T-cell (primary cell): ENCODE measurements around the gene CEP192. TPM values are rescaled to one million over a fixed set of nuclear protein-coding genes. Genes with fewer than 3 reads are reported as not detected.

Experiments used
- ATAC-seq, 4 experiments: fragments of 200-7000 bp in 3 of 4; fragments of 150-1000 bp in 1 of 4; cut with Tn5 transposase; replicated peaks in 1 of 4; 1 replicate in 3 of 4; 2 replicates in 1 of 4; pipeline ENCODE4 v1.10.0; 2021; ENCODE audit warnings: moderate library complexity in 3 of 4, mild to moderate bottlenecking in 2 of 4, moderate number of reproducible peaks in 1 of 4
- CTCF ChIA-PET, 2 donors: fragments of 300-600 bp; sonication (Branson Sonifier 250); formaldehyde crosslinking; loops; one replicate each; lab custom pipeline; 2022; ENCODE audit warnings: antibody characterized with exemption in 2 of 2; lab: Charles Lee
- POLR2A ChIA-PET, 2 donors: fragments of 300-600 bp; sonication (Branson Sonifier 250); formaldehyde crosslinking; loops; one replicate each; lab custom pipeline; 2022; ENCODE audit warnings: antibody characterized with exemption in 2 of 2; lab: Charles Lee
- DNase-seq, 35 experiments: peaks; one replicate each; pipeline versions ENCODE4 v3.0.0 to v3.0.0-alpha.2; 2013 to 2023
- H3K27ac ChIP-seq: one replicate; pipeline ENCODE4 v1.5.1; 2013; ENCODE audit warnings: low read length
- H3K27me3 ChIP-seq, 2 experiments: replicated peaks in 1 of 2; 1 replicate in 1 of 2; 2 replicates in 1 of 2; pipeline versions ENCODE4 v1.6.1 to v1.7.0; 2013; ENCODE audit warnings: low read length in 1 of 2, mixed read lengths in 1 of 2; ENCODE audit not compliant: control insufficient read depth in 2 of 2, insufficient read depth in 2 of 2; ENCODE audit errors: extremely low read depth in 1 of 2
- H3K36me3 ChIP-seq, 2 donors: 1 replicate in 1 of 2; 2 replicates in 1 of 2; pipeline versions ENCODE4 v1.6.1 to v1.7.0; 2013; ENCODE audit warnings: low read length in 1 of 2; ENCODE audit not compliant: control insufficient read depth in 2 of 2, insufficient read depth in 1 of 2; ENCODE audit errors: extremely low read depth in 1 of 2
- H3K4me1 ChIP-seq, 2 experiments: 1 replicate in 1 of 2; 2 replicates in 1 of 2; pipeline versions ENCODE4 v1.6.1 to v1.7.0; 2013; ENCODE audit warnings: low read length in 2 of 2, mixed read lengths in 1 of 2; ENCODE audit not compliant: insufficient read depth in 2 of 2, control insufficient read depth in 1 of 2; ENCODE audit errors: extremely low read depth in 1 of 2
- H3K4me3 ChIP-seq, 2 donors: 1 replicate in 1 of 2; 2 replicates in 1 of 2; pipeline versions ENCODE4 v1.5.1 to v1.7.0; 2013; ENCODE audit warnings: mild to moderate bottlenecking in 2 of 2, low read length in 1 of 2, moderate library complexity in 1 of 2; ENCODE audit not compliant: control insufficient read depth in 1 of 2; ENCODE audit errors: extremely low read depth in 1 of 2
- H3K9me3 ChIP-seq: 2 replicates; pipeline ENCODE4 v1.7.0; 2013
- H3K27ac Mint-ChIP-seq, 2 donors: one replicate each; pipeline ENCODE4 v1.8.0; 2020 to 2021; ENCODE audit warnings: mild to moderate bottlenecking in 2 of 2, mixed read lengths in 2 of 2
- H3K27me3 Mint-ChIP-seq, 2 donors: one replicate each; pipeline ENCODE4 v1.8.0; 2021 to 2022; ENCODE audit warnings: mixed read lengths in 2 of 2
- H3K36me3 Mint-ChIP-seq: one replicate; pipeline ENCODE4 v1.8.0; 2021; ENCODE audit warnings: mixed read lengths
- H3K4me1 Mint-ChIP-seq, 3 donors: one replicate each; pipeline ENCODE4 v1.8.0; 2020 to 2022; ENCODE audit warnings: mixed read lengths in 3 of 3, mild to moderate bottlenecking in 1 of 3
- H3K4me3 Mint-ChIP-seq, 3 donors: one replicate each; pipeline ENCODE4 v1.8.0; 2020 to 2022; ENCODE audit warnings: mild to moderate bottlenecking in 3 of 3, mixed read lengths in 3 of 3, moderate library complexity in 3 of 3
- H3K9me3 Mint-ChIP-seq, 3 donors: one replicate each; pipeline ENCODE4 v1.8.0; 2020 to 2022; ENCODE audit warnings: mixed read lengths in 3 of 3
- WGBS: methylation state at CpG from one replicate; pipeline ENCODE4 v1.1.5; 2013; ENCODE audit warnings: missing lambda C conversion rate; ENCODE audit not compliant: insufficient coverage; 5-methylcytosine and 5-hydroxymethylcytosine counted together
- total RNA-seq, 35 experiments: library from RNA in 6 of 35; stranded (reverse) in 6 of 35; fragments of 120-200 nt in 1 of 35; gene quantifications; one replicate each; pipeline versions ENCODE4 v1.2.1 to v1.2.4 and lab custom pipeline; 2013 to 2026

Gene CEP192, protein sequence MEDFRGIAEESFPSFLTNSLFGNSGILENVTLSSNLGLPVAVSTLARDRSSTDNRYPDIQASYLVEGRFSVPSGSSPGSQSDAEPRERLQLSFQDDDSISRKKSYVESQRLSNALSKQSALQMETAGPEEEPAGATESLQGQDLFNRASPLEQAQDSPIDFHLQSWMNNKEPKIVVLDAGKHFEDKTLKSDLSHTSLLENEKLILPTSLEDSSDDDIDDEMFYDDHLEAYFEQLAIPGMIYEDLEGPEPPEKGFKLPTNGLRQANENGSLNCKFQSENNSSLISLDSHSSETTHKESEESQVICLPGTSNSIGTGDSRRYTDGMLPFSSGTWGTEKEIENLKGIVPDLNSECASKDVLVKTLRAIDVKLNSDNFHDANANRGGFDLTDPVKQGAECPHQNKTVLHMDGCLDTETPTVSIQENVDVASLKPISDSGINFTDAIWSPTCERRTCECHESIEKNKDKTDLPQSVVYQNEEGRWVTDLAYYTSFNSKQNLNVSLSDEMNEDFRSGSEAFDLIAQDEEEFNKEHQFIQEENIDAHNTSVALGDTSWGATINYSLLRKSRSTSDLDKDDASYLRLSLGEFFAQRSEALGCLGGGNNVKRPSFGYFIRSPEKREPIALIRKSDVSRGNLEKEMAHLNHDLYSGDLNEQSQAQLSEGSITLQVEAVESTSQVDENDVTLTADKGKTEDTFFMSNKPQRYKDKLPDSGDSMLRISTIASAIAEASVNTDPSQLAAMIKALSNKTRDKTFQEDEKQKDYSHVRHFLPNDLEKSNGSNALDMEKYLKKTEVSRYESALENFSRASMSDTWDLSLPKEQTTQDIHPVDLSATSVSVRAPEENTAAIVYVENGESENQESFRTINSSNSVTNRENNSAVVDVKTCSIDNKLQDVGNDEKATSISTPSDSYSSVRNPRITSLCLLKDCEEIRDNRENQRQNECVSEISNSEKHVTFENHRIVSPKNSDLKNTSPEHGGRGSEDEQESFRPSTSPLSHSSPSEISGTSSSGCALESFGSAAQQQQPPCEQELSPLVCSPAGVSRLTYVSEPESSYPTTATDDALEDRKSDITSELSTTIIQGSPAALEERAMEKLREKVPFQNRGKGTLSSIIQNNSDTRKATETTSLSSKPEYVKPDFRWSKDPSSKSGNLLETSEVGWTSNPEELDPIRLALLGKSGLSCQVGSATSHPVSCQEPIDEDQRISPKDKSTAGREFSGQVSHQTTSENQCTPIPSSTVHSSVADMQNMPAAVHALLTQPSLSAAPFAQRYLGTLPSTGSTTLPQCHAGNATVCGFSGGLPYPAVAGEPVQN (N-terminal part only)
- 10 to 100 TPM; 28.9 to 37.2 (median 32.9) TPM for total RNA-seq
- 50.8 TPM for total RNA-seq (2013)
- 40.1 to 157 (median 103) reads per million in 29 experiments for total RNA-seq (lab: John Stamatoyannopoulos, UW)

DNA sequence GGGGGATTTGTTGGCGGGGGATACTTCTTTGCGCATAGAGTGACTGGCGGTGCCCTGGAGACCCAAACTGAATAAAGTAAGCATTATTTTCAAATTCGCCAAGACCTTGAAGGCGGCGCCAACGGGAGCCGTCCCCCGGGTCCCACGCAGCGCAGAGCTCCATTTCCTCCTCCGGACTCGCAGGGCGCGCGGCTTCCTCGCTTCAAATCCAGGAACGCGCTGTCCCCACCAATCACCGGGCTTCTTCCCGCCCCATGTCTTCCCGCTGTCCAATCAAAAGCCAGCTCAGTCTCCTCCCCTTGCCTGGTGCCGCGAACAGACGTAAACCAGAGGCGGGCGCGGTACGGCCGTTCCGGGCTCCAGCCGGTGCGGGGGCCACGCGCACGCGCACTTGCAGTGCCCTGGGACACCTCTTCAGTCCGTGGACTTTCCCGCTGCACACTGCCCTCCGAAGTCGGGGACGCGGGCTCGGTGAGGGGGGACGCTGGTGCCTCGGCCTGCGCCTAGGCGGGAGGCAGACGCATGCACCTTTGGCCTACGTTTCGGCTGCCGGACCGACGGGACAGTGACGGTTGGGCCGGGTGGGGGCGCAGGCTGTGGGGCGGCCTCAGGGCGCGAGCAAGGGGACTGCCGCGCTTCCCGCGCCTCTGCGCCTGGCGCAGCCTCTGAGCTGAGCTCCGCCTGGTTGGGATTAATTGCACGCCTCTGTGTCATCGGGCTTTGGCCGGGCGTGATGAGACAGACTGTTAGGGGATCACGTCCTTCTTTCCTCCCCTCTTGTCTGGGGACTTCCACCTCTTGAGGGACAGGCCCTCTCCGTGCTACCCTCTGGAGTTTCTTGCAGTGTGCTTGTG lies at the start of gene CEP192:
CEP192 (plus strand) TSS at position 396 of the 854 bp plus-strand sequence. CDS start 8,063 bp downstream, outside the sequence.
- ATAC-seq (peak; percentile 94 to 99 (median 96)), DNase-seq (peak; percentile 93 to 99 (median 97))
- Histone ChIP-seq H3K9me3 (no peaks in the 10 kb centered on the region), H3K4me3 (peak within 1 kb of the TSS; percentile 62 to 99), H3K4me1 (peaks cover 14 to 23% of the 10 kb centered on the region in 2 experiments), H3K36me3 (no peaks in the 10 kb centered on the region), H3K27me3 (no peaks in the 10 kb centered on the region), H3K27ac (peak within 1 kb of the TSS; percentile 55)
- Mint-ChIP-seq H3K27me3 (no peaks in the 10 kb centered on the region), H3K9me3 (no peaks in the 10 kb centered on the region), H3K27ac (peak within 1 kb of the TSS; percentile 92 to 93), H3K36me3 (no peaks in the 10 kb centered on the region), H3K4me1 (peaks cover 14 to 19% (median 16%) of the 10 kb centered on the region in 3 donors), H3K4me3 (peak within 1 kb of the TSS; percentile 93 to 100 (median 94))
- ChIA-PET CTCF (interaction anchor here in 1 of 2 donors (0.6 to 1.1 kb wide), 10 partner anchors 9 to 735 kb away, joined by 3 to 10 read pairs (median 3); partner anchors contain the start of genes FAM210A, PTPN2, RNMT and SEH1L), POLR2A (interaction anchor here (0.5 to 1.5 kb wide), 12 partner anchors 14 to 1141 kb away, joined by 3 to 16 read pairs (median 6); partner anchors contain the start of genes PTPN2 (in 2 of the 2) and AFG3L2 (in 1 of the 2))
- WGBS: under 1% methylated on average over 70 of the region's 73 CpGs

DNA sequence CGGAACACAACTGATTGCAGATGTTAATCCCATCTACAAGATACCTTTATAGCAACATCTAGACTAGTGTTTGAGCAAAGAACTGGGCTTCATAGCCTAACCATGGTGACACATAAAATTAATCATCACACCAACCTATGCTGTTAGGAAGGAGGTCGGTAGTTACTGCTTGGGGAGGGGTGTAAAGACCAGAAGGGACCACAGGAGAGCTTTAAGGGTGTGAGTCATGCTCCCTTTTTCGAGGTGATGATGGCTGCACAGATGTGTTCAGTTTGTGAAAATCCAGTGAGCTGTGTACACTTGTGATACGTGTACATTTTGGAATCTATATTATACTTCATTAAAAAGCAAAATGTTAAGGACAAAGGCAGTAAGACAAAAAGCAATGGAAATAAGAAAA lies 47.9 kb upstream of the CEP192 start:
- Mint-ChIP-seq H3K36me3 (no peaks in the 10 kb centered on the region), H3K27me3 (no peaks in the 10 kb centered on the region), H3K9me3 (no peaks in the 10 kb centered on the region), H3K4me3 (no peak overlapping the region), H3K27ac (no peak overlapping the region), H3K4me1 (peaks cover 12 to 21% (median 17%) of the 10 kb centered on the region in 3 donors)
- no peaks in the 10 kb centered on the region for H3K9me3 ChIP-seq
- H3K36me3 ChIP-seq: no peaks in the 10 kb centered on the region
- no peak for ATAC-seq
- H3K4me3 ChIP-seq: no peak overlapping the region
- no peak overlapping the region for H3K27ac ChIP-seq
- ChIA-PET CTCF (interaction anchor here in 1 of 2 donors (0.6 to 0.8 kb wide), 3 partner anchors 8 to 278 kb away, joined by 3 read pairs; no protein-coding TSS in a partner anchor), POLR2A (no interaction called here)
- H3K4me1 ChIP-seq: peaks cover 5 to 9% of the 10 kb centered on the region in 2 experiments
- no CpG with 5 or more reads among the region's 4 CpGs for WGBS
- no peak for DNase-seq
- no peaks in the 10 kb centered on the region for H3K27me3 ChIP-seq

DNA sequence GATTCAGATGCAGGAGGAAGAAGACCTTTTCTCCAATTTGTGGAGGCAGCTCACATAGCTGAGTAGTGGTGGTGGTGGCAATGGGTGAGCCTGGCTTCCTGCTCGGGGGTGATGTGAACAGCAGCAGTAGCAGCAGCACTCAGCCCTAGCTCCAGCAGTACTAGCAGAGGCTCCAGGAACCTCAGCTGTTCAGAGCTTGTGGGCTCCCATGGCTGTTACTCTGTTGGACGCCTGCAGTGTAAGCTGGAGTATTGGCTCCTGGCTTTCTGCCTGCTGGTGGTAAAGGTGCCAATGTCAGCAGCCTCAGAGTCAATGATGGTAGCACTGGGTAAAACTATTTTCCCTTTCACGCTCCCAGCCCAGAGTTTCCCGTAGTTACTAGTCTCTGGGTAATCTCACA lies 46.5 kb upstream of the CEP192 start:
- no peak for DNase-seq
- ATAC-seq: no peak
- 67% methylated on average over 2 of the region's 4 CpGs for WGBS
- Histone ChIP-seq H3K27ac (no peak overlapping the region), H3K9me3 (no peaks in the 10 kb centered on the region), H3K27me3 (no peaks in the 10 kb centered on the region), H3K4me1 (peaks cover 5 to 19% of the 10 kb centered on the region in 2 experiments), H3K36me3 (no peaks in the 10 kb centered on the region), H3K4me3 (no peak overlapping the region)
- no peaks in the 10 kb centered on the region for H3K27me3 Mint-ChIP-seq
- POLR2A ChIA-PET: interaction anchor here in 1 of 2 donors (0.6 kb wide), 1 partner anchor 784 kb away, joined by 4 read pairs; no protein-coding TSS in a partner anchor
- CTCF ChIA-PET: interaction anchor here in 1 of 2 donors (1.3 kb wide), 1 partner anchor 10 kb away, joined by 5 read pairs; no protein-coding TSS in a partner anchor
- no peaks in the 10 kb centered on the region for H3K9me3 Mint-ChIP-seq
- H3K4me3 Mint-ChIP-seq: no peak overlapping the region
- H3K36me3 Mint-ChIP-seq: no peaks in the 10 kb centered on the region
- peaks cover 13 to 25% (median 24%) of the 10 kb centered on the region in 3 donors for H3K4me1 Mint-ChIP-seq
- no peak overlapping the region for H3K27ac Mint-ChIP-seq

DNA sequence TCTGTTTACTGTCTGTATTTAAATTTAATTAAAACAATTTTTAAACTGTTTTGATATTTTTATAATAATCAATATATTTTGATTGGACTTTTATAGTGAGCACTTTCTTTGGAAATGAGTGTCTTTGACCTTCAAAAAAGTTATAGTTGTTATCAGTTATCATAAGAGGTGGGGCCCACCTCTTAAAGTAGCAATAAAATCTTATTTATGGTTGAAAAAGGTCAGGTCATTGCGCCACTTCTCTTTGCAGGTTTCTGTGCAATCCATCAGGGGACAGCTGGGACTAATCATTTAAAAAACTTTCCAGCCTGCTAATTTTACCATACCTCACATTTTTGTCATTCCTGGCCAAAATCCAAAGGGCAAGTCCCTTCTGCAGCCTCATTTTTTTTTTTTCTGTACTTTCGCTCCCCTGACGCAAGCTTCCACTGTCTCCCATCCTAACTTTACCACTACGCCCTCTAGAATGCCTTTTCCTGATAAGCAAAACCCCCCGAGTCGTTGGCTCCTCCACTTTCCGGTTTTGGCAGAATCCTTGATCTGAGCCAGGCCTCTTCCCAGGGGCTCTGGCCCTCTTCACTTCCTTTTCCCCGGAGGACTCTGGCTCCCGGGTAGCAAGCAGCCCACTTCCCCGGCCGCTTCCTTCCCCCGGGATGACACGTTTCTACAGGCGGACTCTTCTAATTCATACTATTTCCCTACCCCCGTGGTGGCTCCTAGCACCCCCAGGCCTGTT lies 44.4 kb upstream of the CEP192 start:
- Histone ChIP-seq H3K27ac (peak overlapping the region; percentile 90), H3K4me1 (peaks cover 8 to 28% of the 10 kb centered on the region in 2 experiments), H3K27me3 (no peaks in the 10 kb centered on the region), H3K9me3 (no peaks in the 10 kb centered on the region), H3K4me3 (peak overlapping the region; percentile 52 to 80), H3K36me3 (no peaks in the 10 kb centered on the region)
- no peaks in the 10 kb centered on the region for H3K36me3 Mint-ChIP-seq
- ChIA-PET CTCF (interaction anchor here (0.5 to 1.0 kb wide), 3 partner anchors 44 to 74 kb away, joined by 3 to 7 read pairs (median 3); no protein-coding TSS in a partner anchor), POLR2A (interaction anchor here in 1 of 2 donors (0.7 kb wide), 2 partner anchors 58 to 59 kb away, joined by 4 to 8 read pairs; no protein-coding TSS in a partner anchor)
- peaks cover 33 to 44% (median 41%) of the 10 kb centered on the region in 3 donors for H3K4me1 Mint-ChIP-seq
- 5% methylated on average over 13 of the region's 15 CpGs for WGBS
- H3K4me3 Mint-ChIP-seq: peak overlapping the region; percentile 92 to 98 (median 97)
- ATAC-seq (no peak), DNase-seq (peak in 3 of 35 experiments; percentile 1 to 8 (median 5))
- H3K27ac Mint-ChIP-seq: peak overlapping the region; percentile 93 to 98
- H3K27me3 Mint-ChIP-seq: no peaks in the 10 kb centered on the region
- H3K9me3 Mint-ChIP-seq: no peaks in the 10 kb centered on the region
